GM12892 (cell line): ENCODE results near the gene SUMF2.

Experiments used
- POLR2A ChIP-seq: IDR thresholded peaks from 2 replicates; pipeline ENCODE4 v1.6.1; 2011; ENCODE audit warnings: low read depth, low read length, control low read depth
- POLR2AphosphoS5 ChIP-seq: IDR thresholded peaks from 2 replicates; pipeline ENCODE4 v1.6.1; 2011; ENCODE audit warnings: low read depth, low read length, control low read depth
- TAF1 ChIP-seq: IDR thresholded peaks from 2 replicates; pipeline ENCODE4 v1.6.1; 2011; ENCODE audit warnings: low read depth, mild to moderate bottlenecking, control low read depth, low read length, borderline replicate concordance

GRCh38 chr7:56087445-56087844, 23.4 kb downstream of the SUMF2 start:
- TF ChIP-seq POLR2A (no peak), TAF1 (no peak), POLR2AphosphoS5 (no peak)
